ENCODE data around the gene ABHD2. TPM values are rescaled to one million over a fixed set of nuclear protein-coding genes. Genes with fewer than 3 reads are reported as not detected.

The ABHD2 gene
- total and polyA plus RNA-seq, 4 donors, result 11.7 to 200 (median 59.3) TPM

- peak overlapping the region in 1 of 2 donors; percentile 39 for H3K9ac ChIP-seq (ENCODE audit: insufficient read depth in 1 of 2, low read length in 2 of 2)
- no peak for TF ChIP-seq CTCF (IDR thresholded peaks at IDR 0.05; ENCODE audit: control extremely low read depth, extremely low read depth)
- peaks cover 5 to 37% (median 20%) of the 10 kb centered on the region in 5 donors for H3K4me1 ChIP-seq (ENCODE audit: control insufficient read depth in 5 of 5, insufficient read depth in 5 of 5, low read length in 5 of 5)
- no peak overlapping the region for H3K4me3 ChIP-seq
- 62 to 79% methylated on average over 7 of the region's 7 CpGs for WGBS, 2 donors
- ATAC-seq (ENCODE audit: insufficient read depth, low FRiP score), result no peak
- no peaks in the 10 kb centered on the region for H3K27me3 ChIP-seq (ENCODE audit: control insufficient read depth in 3 of 3, insufficient read depth in 3 of 3, low read length in 2 of 3)
- H3K27ac ChIP-seq (ENCODE audit: low read depth in 1 of 2, low read length in 1 of 2), result peak overlapping the region in 1 of 2 donors; percentile 32
- no peaks in the 10 kb centered on the region for H3K9me3 ChIP-seq (ENCODE audit: control insufficient read depth in 4 of 4, insufficient read depth in 3 of 4, low read length in 3 of 4)
- DNase-seq, result peak in 1 of 3 donors; percentile 44
- peaks cover 0 to 13% (median 4%) of the 10 kb centered on the region in 4 donors for H3K36me3 ChIP-seq (ENCODE audit: control insufficient read depth in 4 of 4, insufficient read depth in 4 of 4, low read length in 4 of 4)
Observed at GRCh38 chr15:89164712-89165211, 76.5 kb downstream of the ABHD2 start.

- H3K36me3 ChIP-seq (ENCODE audit: control insufficient read depth in 4 of 4, insufficient read depth in 4 of 4, low read length in 4 of 4), result peaks cover 0 to 11% (median 3%) of the 10 kb centered on the region in 4 donors
- H3K4me1 ChIP-seq (ENCODE audit: control insufficient read depth in 5 of 5, insufficient read depth in 5 of 5, low read length in 5 of 5), result peaks cover 5 to 37% (median 20%) of the 10 kb centered on the region in 5 donors
- DNase-seq (no peak), ATAC-seq (ENCODE audit: insufficient read depth, low FRiP score) (no peak)
- 47 to 76% methylated on average over 2 of the region's 2 CpGs for WGBS, 2 donors
- no peak overlapping the region for H3K27ac ChIP-seq (ENCODE audit: low read depth in 1 of 2, low read length in 1 of 2)
- no peaks in the 10 kb centered on the region for H3K9me3 ChIP-seq (ENCODE audit: control insufficient read depth in 4 of 4, insufficient read depth in 3 of 4, low read length in 3 of 4)
- H3K27me3 ChIP-seq (ENCODE audit: control insufficient read depth in 3 of 3, insufficient read depth in 3 of 3, low read length in 2 of 3), result no peaks in the 10 kb centered on the region
- TF ChIP-seq CTCF (IDR thresholded peaks at IDR 0.05; ENCODE audit: control extremely low read depth, extremely low read depth), result no peak
- no peak overlapping the region for H3K9ac ChIP-seq (ENCODE audit: insufficient read depth in 1 of 2, low read length in 2 of 2)
- H3K4me3 ChIP-seq, result no peak overlapping the region
Observed at GRCh38 chr15:89165677-89166076, 77.4 kb downstream of the ABHD2 start.

- peaks cover 0 to 10% (median 2%) of the 10 kb centered on the region in 4 donors for H3K36me3 ChIP-seq (ENCODE audit: control insufficient read depth in 4 of 4, insufficient read depth in 4 of 4, low read length in 4 of 4)
- no peak for DNase-seq
- H3K4me1 ChIP-seq (ENCODE audit: control insufficient read depth in 5 of 5, insufficient read depth in 5 of 5, low read length in 5 of 5), result peaks cover 3 to 37% (median 20%) of the 10 kb centered on the region in 5 donors
- H3K4me3 ChIP-seq, result no peak overlapping the region
- peak overlapping the region; percentile 67 to 79 for H3K27ac ChIP-seq (ENCODE audit: low read depth in 1 of 2, low read length in 1 of 2)
- H3K9me3 ChIP-seq (ENCODE audit: control insufficient read depth in 4 of 4, insufficient read depth in 3 of 4, low read length in 3 of 4), result no peaks in the 10 kb centered on the region
- no peak for TF ChIP-seq CTCF (IDR thresholded peaks at IDR 0.05; ENCODE audit: control extremely low read depth, extremely low read depth)
- peak; percentile 66 for ATAC-seq (ENCODE audit: insufficient read depth, low FRiP score)
- H3K27me3 ChIP-seq (ENCODE audit: control insufficient read depth in 3 of 3, insufficient read depth in 3 of 3, low read length in 2 of 3), result no peaks in the 10 kb centered on the region
- no peak overlapping the region for H3K9ac ChIP-seq (ENCODE audit: insufficient read depth in 1 of 2, low read length in 2 of 2)
- 23 to 38% methylated on average over 7 of the region's 7 CpGs for WGBS, 2 donors
Observed at GRCh38 chr15:89167267-89168176, 79.3 kb downstream of the ABHD2 start.

Data from lung (tissue), 12 donors.